ENCODE results near the gene GRK5.

GRK5 gene

GRCh38 chr10:119415536-119416503 is 208.4 kb downstream of the GRK5 start:
- H3K79me2 ChIP-seq (ENCODE audit: insufficient read depth, low read length), result no peaks in the 10 kb centered on the region

GRCh38 chr10:119416855-119417254 is 209.5 kb downstream of the GRK5 start:
- no peaks in the 10 kb centered on the region for H4K20me1 ChIP-seq (ENCODE audit: insufficient read depth, low read length, poor library complexity, severe bottlenecking)
- H3K27me3 ChIP-seq (ENCODE audit: insufficient read depth, low read length, poor library complexity, severe bottlenecking), result no peaks in the 10 kb centered on the region
- no peak overlapping the region for H3K4me2 ChIP-seq (ENCODE audit: low read depth, low read length, poor library complexity, severe bottlenecking)
- no peaks in the 10 kb centered on the region for H3K9me3 ChIP-seq (ENCODE audit: insufficient read depth, low read depth, low read length)
- H3K79me2 ChIP-seq (ENCODE audit: insufficient read depth, low read length), result no peaks in the 10 kb centered on the region
- peaks cover 40% of the 10 kb centered on the region for H3K4me1 ChIP-seq (ENCODE audit: insufficient read depth, low read length, poor library complexity, severe bottlenecking)
- TF ChIP-seq CTCF (conservative IDR thresholded peaks at IDR 0.05; ENCODE audit: low read length) (peak; percentile 82), EZH2phosphoT487 (IDR thresholded peaks at IDR 0.05; ENCODE audit: borderline replicate concordance) (no peak)
- H3K4me3 ChIP-seq (ENCODE audit: low read length, poor library complexity, severe bottlenecking), result no peak overlapping the region
- H2AFZ ChIP-seq (ENCODE audit: low read length), result no peak overlapping the region
- no peaks in the 10 kb centered on the region for H3K36me3 ChIP-seq (ENCODE audit: insufficient read depth, low read length)
- no peaks in the 10 kb centered on the region for H3F3A ChIP-seq (ENCODE audit: low read depth)
- H3K9me2 ChIP-seq (replicated peaks; ENCODE audit: low read depth, low read length), result no peaks in the 10 kb centered on the region
- no peak overlapping the region for H3K9ac ChIP-seq (ENCODE audit: low read depth, low read length, poor library complexity, severe bottlenecking)

More at GRCh38 chr10:119415536-119416503, 208.4 kb downstream of the GRK5 start:
- H3K36me3 ChIP-seq (ENCODE audit: insufficient read depth, low read length), result no peaks in the 10 kb centered on the region
- H3K4me1 ChIP-seq (ENCODE audit: insufficient read depth, low read length, poor library complexity, severe bottlenecking), result peaks cover 38% of the 10 kb centered on the region
- H3K9me3 ChIP-seq (ENCODE audit: insufficient read depth, low read depth, low read length), result no peaks in the 10 kb centered on the region
- no peaks in the 10 kb centered on the region for H3K27me3 ChIP-seq (ENCODE audit: insufficient read depth, low read length, poor library complexity, severe bottlenecking)
- TF ChIP-seq EZH2phosphoT487 (IDR thresholded peaks at IDR 0.05; ENCODE audit: borderline replicate concordance), result no peak
- TF ChIP-seq CTCF (conservative IDR thresholded peaks at IDR 0.05; ENCODE audit: low read length), result no peak
- no peak overlapping the region for H3K4me3 ChIP-seq (ENCODE audit: low read length, poor library complexity, severe bottlenecking)
- H3K4me2 ChIP-seq (ENCODE audit: low read depth, low read length, poor library complexity, severe bottlenecking), result no peak overlapping the region
- no peak overlapping the region for H3K9ac ChIP-seq (ENCODE audit: low read depth, low read length, poor library complexity, severe bottlenecking)
- H3F3A ChIP-seq (ENCODE audit: low read depth), result no peaks in the 10 kb centered on the region
- no peak overlapping the region for H2AFZ ChIP-seq (ENCODE audit: low read length)
- no peaks in the 10 kb centered on the region for H4K20me1 ChIP-seq (ENCODE audit: insufficient read depth, low read length, poor library complexity, severe bottlenecking)
- no peaks in the 10 kb centered on the region for H3K9me2 ChIP-seq (replicated peaks; ENCODE audit: low read depth, low read length)

GRCh38 chr10:119417852-119418251 is 210.5 kb downstream of the GRK5 start:
- H4K20me1 ChIP-seq (ENCODE audit: insufficient read depth, low read length, poor library complexity, severe bottlenecking), result no peaks in the 10 kb centered on the region

More at GRCh38 chr10:119417852-119418251, 210.5 kb downstream of the GRK5 start:
- H3K79me2 ChIP-seq (ENCODE audit: insufficient read depth, low read length), result no peaks in the 10 kb centered on the region
- no peaks in the 10 kb centered on the region for H3K9me2 ChIP-seq (replicated peaks; ENCODE audit: low read depth, low read length)
- H3F3A ChIP-seq (ENCODE audit: low read depth), result no peaks in the 10 kb centered on the region
- H3K27me3 ChIP-seq (ENCODE audit: insufficient read depth, low read length, poor library complexity, severe bottlenecking), result no peaks in the 10 kb centered on the region
- H3K4me3 ChIP-seq (ENCODE audit: low read length, poor library complexity, severe bottlenecking), result no peak overlapping the region
- H3K36me3 ChIP-seq (ENCODE audit: insufficient read depth, low read length), result no peaks in the 10 kb centered on the region
- H3K9ac ChIP-seq (ENCODE audit: low read depth, low read length, poor library complexity, severe bottlenecking), result no peak overlapping the region
- H3K4me2 ChIP-seq (ENCODE audit: low read depth, low read length, poor library complexity, severe bottlenecking), result no peak overlapping the region
- H3K9me3 ChIP-seq (ENCODE audit: insufficient read depth, low read depth, low read length), result no peaks in the 10 kb centered on the region
- peaks cover 32% of the 10 kb centered on the region for H3K4me1 ChIP-seq (ENCODE audit: insufficient read depth, low read length, poor library complexity, severe bottlenecking)
- TF ChIP-seq EZH2phosphoT487 (IDR thresholded peaks at IDR 0.05; ENCODE audit: borderline replicate concordance), result no peak
- TF ChIP-seq CTCF (conservative IDR thresholded peaks at IDR 0.05; ENCODE audit: low read length), result no peak
- H2AFZ ChIP-seq (ENCODE audit: low read length), result no peak overlapping the region

All from Loucy (cell line).